Fibroblast of lung (primary cell): ENCODE data around the gene FSTL5. TPM values are rescaled to one million over a fixed set of nuclear protein-coding genes. Genes with fewer than 3 reads are reported as not detected.

Source experiments
- DNase-seq, 2 donors: peaks; one replicate each; pipeline versions ENCODE4 v3.0.0 to v3.0.0-alpha.2; 2010; ENCODE audit warnings: low read depth in 2 of 2
- H2AFZ ChIP-seq: 2 replicates; pipeline ENCODE4 v1.5.1; 2012; ENCODE audit warnings: low read length, control low read depth, inconsistent platforms
- H3K27ac ChIP-seq: 2 replicates; pipeline ENCODE4 v1.5.1; 2011; ENCODE audit warnings: low read length, control low read depth; ENCODE audit not compliant: insufficient read depth
- H3K27me3 ChIP-seq: 2 replicates; pipeline ENCODE4 v1.5.1; 2011; ENCODE audit warnings: mild to moderate bottlenecking, low read length; ENCODE audit not compliant: control insufficient read depth, insufficient read depth
- H3K36me3 ChIP-seq: 2 replicates; pipeline ENCODE4 v1.5.1; 2011; ENCODE audit warnings: low read length; ENCODE audit not compliant: control insufficient read depth, insufficient read depth
- H3K4me1 ChIP-seq: 2 replicates; pipeline ENCODE4 v1.5.1; 2011; ENCODE audit warnings: low read length; ENCODE audit not compliant: control insufficient read depth, insufficient read depth; ENCODE audit errors: extremely low read depth
- H3K4me2 ChIP-seq: 2 replicates; pipeline ENCODE4 v1.5.1; 2011; ENCODE audit warnings: low read length, control low read depth; ENCODE audit not compliant: insufficient read depth; ENCODE audit errors: extremely low read depth
- H3K4me3 ChIP-seq, 4 experiments: fragments of 200-600 bp in 1 of 4; sonication (generic) in 1 of 4; replicated peaks in 1 of 4; 2 replicates each; pipeline ENCODE4 v1.5.1; 2011 to 2016; ENCODE audit warnings: low read length in 4 of 4, low read depth in 3 of 4, mild to moderate bottlenecking in 3 of 4, control low read depth in 2 of 4, inconsistent platforms in 1 of 4, mixed read lengths in 1 of 4; ENCODE audit not compliant: insufficient read depth in 1 of 4; ENCODE audit errors: control extremely low read depth in 1 of 4
- H3K79me2 ChIP-seq: 2 replicates; pipeline ENCODE4 v1.5.1; 2012; ENCODE audit warnings: mild to moderate bottlenecking, low read length, inconsistent platforms; ENCODE audit not compliant: control insufficient read depth, insufficient read depth
- H3K9ac ChIP-seq: 2 replicates; pipeline ENCODE4 v1.5.1; 2011; ENCODE audit warnings: mild to moderate bottlenecking, low read length, control low read depth; ENCODE audit not compliant: insufficient read depth
- H3K9me3 ChIP-seq: 2 replicates; pipeline ENCODE4 v1.5.1; 2012; ENCODE audit warnings: low read depth, low read length; ENCODE audit not compliant: control insufficient read depth, insufficient read depth
- H4K20me1 ChIP-seq: 2 replicates; pipeline ENCODE4 v1.5.1; 2011; ENCODE audit warnings: low read length; ENCODE audit not compliant: control insufficient read depth, insufficient read depth; ENCODE audit errors: extremely low read depth
- CTCF ChIP-seq, 2 donors: IDR thresholded peaks in 1 of 2; conservative IDR thresholded peaks in 1 of 2; 1 replicate in 1 of 2; 2 replicates in 1 of 2; pipeline ENCODE4 v1.5.1; 2011 to 2012; ENCODE audit warnings: low read length in 2 of 2, control low read depth in 1 of 2, inconsistent platforms in 1 of 2, low read depth in 1 of 2, mild to moderate bottlenecking in 1 of 2
- EZH2 ChIP-seq: IDR thresholded peaks from 2 replicates; pipeline ENCODE4 v1.5.1; 2012; ENCODE audit warnings: low read length, control low read depth, mild to moderate bottlenecking; ENCODE audit errors: missing control alignments
- polyA plus RNA-seq, 2 donors: library from polyadenylated mRNA; depleted of rRNA in 1 of 2; stranded (reverse) in 1 of 2; unstranded in 1 of 2; fragments of >200 nt; gene quantifications; 2 replicates each; pipeline ENCODE4 v1.2.1, GENCODE V29; 2011 to 2012; ENCODE audit warnings: missing spikeins in 1 of 2
- total RNA-seq: library from RNA; depleted of rRNA; stranded (reverse); fragments of >200 nt; gene quantifications from 2 replicates; pipeline ENCODE4 v1.2.1, GENCODE V29; 2014

The FSTL5 gene
- total and polyA plus RNA-seq, 2 donors (not counting 1 experiment from before 2014, with no cell fraction given), result 0.11 to 0.33 TPM

- no peaks in the 10 kb centered on the region for H4K20me1 ChIP-seq
- H3K9ac ChIP-seq, result no peak overlapping the region
- no peak overlapping the region for H3K4me2 ChIP-seq
- H3K36me3 ChIP-seq, result no peaks in the 10 kb centered on the region
- H3K9me3 ChIP-seq, result no peaks in the 10 kb centered on the region
- H3K79me2 ChIP-seq, result no peaks in the 10 kb centered on the region
- H2AFZ ChIP-seq, result no peak overlapping the region
- DNase-seq, result no peak
- no peaks in the 10 kb centered on the region for H3K27me3 ChIP-seq
- no peak overlapping the region for H3K27ac ChIP-seq
- H3K4me1 ChIP-seq, result no peaks in the 10 kb centered on the region
- TF ChIP-seq CTCF (conservative IDR thresholded peaks at IDR 0.05 in 1 of 2, IDR thresholded peaks at IDR 0.05 in 1 of 2; ENCODE audit: low read depth in 1 of 2, low read length in 2 of 2), result no peak
- no peak for TF ChIP-seq EZH2
- no peak overlapping the region for H3K4me3 ChIP-seq
These were observed 172.0 kb downstream of the FSTL5 start for GRCh38 chr4:161991811-161992210.

GRCh38 chr4:161990721-161991120, 173.1 kb downstream of the FSTL5 start:
- Histone ChIP-seq H3K27ac (no peak overlapping the region), H4K20me1 (no peaks in the 10 kb centered on the region), H3K4me3 (no peak overlapping the region), H2AFZ (no peak overlapping the region), H3K9ac (no peak overlapping the region), H3K36me3 (no peaks in the 10 kb centered on the region), H3K4me1 (no peaks in the 10 kb centered on the region), H3K4me2 (no peak overlapping the region), H3K79me2 (no peaks in the 10 kb centered on the region), H3K9me3 (no peaks in the 10 kb centered on the region), H3K27me3 (no peaks in the 10 kb centered on the region)
- no peak for TF ChIP-seq CTCF (conservative IDR thresholded peaks at IDR 0.05 in 1 of 2, IDR thresholded peaks at IDR 0.05 in 1 of 2; ENCODE audit: low read depth in 1 of 2, low read length in 2 of 2)
- TF ChIP-seq EZH2, result no peak
- no peak for DNase-seq

GRCh38 chr4:161988946-161989345, 174.9 kb downstream of the FSTL5 start:
- Histone ChIP-seq H3K36me3 (no peaks in the 10 kb centered on the region), H3K9ac (no peak overlapping the region), H3K27me3 (no peaks in the 10 kb centered on the region), H3K79me2 (no peaks in the 10 kb centered on the region), H3K4me2 (no peak overlapping the region), H3K4me1 (no peaks in the 10 kb centered on the region), H3K4me3 (no peak overlapping the region), H4K20me1 (no peaks in the 10 kb centered on the region), H3K27ac (no peak overlapping the region), H2AFZ (no peak overlapping the region), H3K9me3 (no peaks in the 10 kb centered on the region)
- TF ChIP-seq CTCF (conservative IDR thresholded peaks at IDR 0.05 in 1 of 2, IDR thresholded peaks at IDR 0.05 in 1 of 2; ENCODE audit: low read depth in 1 of 2, low read length in 2 of 2) (no peak), EZH2 (no peak)
- DNase-seq, result no peak
